Thoracic aorta (tissue), 2 donors: ENCODE measurements around the gene INSIG1. TPM values are rescaled to one million over a fixed set of nuclear protein-coding genes. Genes with fewer than 3 reads are reported as not detected.

Experiments
- ATAC-seq: fragments of 150-250 bp; one replicate; pipeline ENCODE4 v1.8.0; 2017; ENCODE audit warnings: low read depth; ENCODE audit not compliant: insufficient number of reproducible peaks, low FRiP score
- DNase-seq: peaks from one replicate; pipeline ENCODE4 v3.0.0-alpha.2; 2020; ENCODE audit warnings: low spot score
- H3K27ac ChIP-seq, 2 donors: fragments of 200-600 bp; sonication (generic); 1 replicate in 1 of 2; 2 replicates in 1 of 2; pipeline ENCODE4 v1.5.1; 2016; ENCODE audit warnings: mild to moderate bottlenecking in 2 of 2, moderate library complexity in 2 of 2
- H3K27me3 ChIP-seq: fragments of 200-600 bp; sonication (generic); replicated peaks from 2 replicates; pipeline ENCODE4 v1.6.0; 2016; ENCODE audit warnings: mild to moderate bottlenecking; ENCODE audit not compliant: insufficient read depth
- H3K36me3 ChIP-seq: fragments of 200-600 bp; sonication (generic); one replicate; pipeline ENCODE4 v1.5.1; 2016
- H3K4me1 ChIP-seq, 2 donors: fragments of 200-600 bp; sonication (generic); 1 replicate in 1 of 2; 2 replicates in 1 of 2; pipeline versions ENCODE4 v1.5.1 to v1.6.0; 2016; ENCODE audit warnings: low read depth in 2 of 2, mild to moderate bottlenecking in 1 of 2; ENCODE audit not compliant: control insufficient read depth in 1 of 2
- H3K4me3 ChIP-seq: fragments of 200-600 bp; sonication (generic); 2 replicates; pipeline ENCODE4 v1.5.1; 2016; ENCODE audit warnings: mild to moderate bottlenecking
- H3K9me3 ChIP-seq: fragments of 200-600 bp; sonication (generic); 2 replicates; pipeline ENCODE4 v1.5.1; 2016
- total RNA-seq, 2 donors: library from RNA; depleted of rRNA; stranded (reverse); fragments of >200 nt; gene quantifications; one replicate each; pipeline versions ENCODE4 v1.1.0 to v1.2.3, GENCODE V29; 2016
- TF ChIP-seq, protein P1 (sequence below): fragments of 200-600 bp; sonication (generic); IDR thresholded peaks from one replicate; pipeline ENCODE4 v1.5.1; 2019; ENCODE audit warnings: antibody characterized with exemption

INSIG1 gene
- total RNA-seq, 2 donors from 2014 or later = 42.9 to 83.2 TPM

- TF ChIP-seq, protein P1, sequence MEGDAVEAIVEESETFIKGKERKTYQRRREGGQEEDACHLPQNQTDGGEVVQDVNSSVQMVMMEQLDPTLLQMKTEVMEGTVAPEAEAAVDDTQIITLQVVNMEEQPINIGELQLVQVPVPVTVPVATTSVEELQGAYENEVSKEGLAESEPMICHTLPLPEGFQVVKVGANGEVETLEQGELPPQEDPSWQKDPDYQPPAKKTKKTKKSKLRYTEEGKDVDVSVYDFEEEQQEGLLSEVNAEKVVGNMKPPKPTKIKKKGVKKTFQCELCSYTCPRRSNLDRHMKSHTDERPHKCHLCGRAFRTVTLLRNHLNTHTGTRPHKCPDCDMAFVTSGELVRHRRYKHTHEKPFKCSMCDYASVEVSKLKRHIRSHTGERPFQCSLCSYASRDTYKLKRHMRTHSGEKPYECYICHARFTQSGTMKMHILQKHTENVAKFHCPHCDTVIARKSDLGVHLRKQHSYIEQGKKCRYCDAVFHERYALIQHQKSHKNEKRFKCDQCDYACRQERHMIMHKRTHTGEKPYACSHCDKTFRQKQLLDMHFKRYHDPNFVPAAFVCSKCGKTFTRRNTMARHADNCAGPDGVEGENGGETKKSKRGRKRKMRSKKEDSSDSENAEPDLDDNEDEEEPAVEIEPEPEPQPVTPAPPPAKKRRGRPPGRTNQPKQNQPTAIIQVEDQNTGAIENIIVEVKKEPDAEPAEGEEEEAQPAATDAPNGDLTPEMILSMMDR = no peak
- Histone ChIP-seq H3K9me3 (no peaks in the 10 kb centered on the region), H3K36me3 (no peaks in the 10 kb centered on the region), H3K27me3 (no peaks in the 10 kb centered on the region), H3K4me3 (no peak overlapping the region), H3K4me1 (no peaks in the 10 kb centered on the region), H3K27ac (no peak overlapping the region)
- ATAC-seq = no peak
- no peak for DNase-seq
Observed at GRCh38 chr7:155331396-155331795, 33.7 kb downstream of the INSIG1 start.

- TF ChIP-seq, protein P1 = no peak
- Histone ChIP-seq H3K9me3 (no peaks in the 10 kb centered on the region), H3K27ac (no peak overlapping the region), H3K4me3 (no peak overlapping the region), H3K4me1 (no peaks in the 10 kb centered on the region), H3K27me3 (no peaks in the 10 kb centered on the region), H3K36me3 (no peaks in the 10 kb centered on the region)
- ATAC-seq (no peak), DNase-seq (no peak)
Observed at GRCh38 chr7:155333346-155334234, 35.9 kb downstream of the INSIG1 start.

GRCh38 chr7:155336812-155337602, 39.3 kb downstream of the INSIG1 start:
- no peaks in the 10 kb centered on the region for H3K4me1 ChIP-seq
- DNase-seq (no peak), ATAC-seq (no peak)
- TF ChIP-seq, protein P1 = no peak
- no peaks in the 10 kb centered on the region for H3K9me3 ChIP-seq
- H3K27ac ChIP-seq = no peak overlapping the region
- H3K4me3 ChIP-seq = no peak overlapping the region
- H3K27me3 ChIP-seq = no peaks in the 10 kb centered on the region
- no peaks in the 10 kb centered on the region for H3K36me3 ChIP-seq

- TF ChIP-seq, protein P1 = no peak
- Histone ChIP-seq H3K27ac (no peak overlapping the region), H3K36me3 (no peaks in the 10 kb centered on the region), H3K4me3 (no peak overlapping the region), H3K4me1 (no peaks in the 10 kb centered on the region), H3K27me3 (no peaks in the 10 kb centered on the region), H3K9me3 (no peaks in the 10 kb centered on the region)
- DNase-seq (no peak), ATAC-seq (no peak)
Observed at GRCh38 chr7:155337946-155338631, 40.4 kb downstream of the INSIG1 start.
